AG20443 (cell line): ENCODE results near the gene FAM217B.

Source experiments
- DNase-seq: peaks from one replicate; pipeline ENCODE4 v3.0.0; 2012; ENCODE audit warnings: low spot score, mixed read lengths

FAM217B gene

GRCh38 chr20:59940129-59940955 is at the start of gene FAM217B, which contains the start of gene PPP1R3D:
Gene FAM217B (plus strand): TSS chr20:59940389. CDS start chr20:59943944, 3,555 bp downstream.
Gene PPP1R3D (minus strand): TSS chr20:59940305. CDS start chr20:59939931, 374 bp downstream.
- DNase-seq = peak; percentile 97

- DNase-seq = no peak
These were observed 48.6 kb upstream of the FAM217B start for GRCh38 chr20:59891581-59891980.

GRCh38 chr20:59895908-59896307 is 44.3 kb upstream of the FAM217B start:
- DNase-seq = no peak

- no peak for DNase-seq
These were observed 37.7 kb upstream of the FAM217B start for GRCh38 chr20:59902470-59902869.

- no peak for DNase-seq
These were observed 36.6 kb upstream of the FAM217B start for GRCh38 chr20:59903621-59904020.

GRCh38 chr20:59908855-59909254 is 31.3 kb upstream of the FAM217B start:
- no peak for DNase-seq

- DNase-seq = no peak
These were observed 29.1 kb upstream of the FAM217B start for GRCh38 chr20:59911041-59911440.

GRCh38 chr20:59912609-59913008 is 27.6 kb upstream of the FAM217B start:
- DNase-seq = no peak

GRCh38 chr20:59920944-59921343 is 19.2 kb upstream of the FAM217B start:
- DNase-seq = no peak

- no peak for DNase-seq
These were observed 16.7 kb upstream of the FAM217B start for GRCh38 chr20:59923514-59923913.

- DNase-seq = no peak
These were observed 14.8 kb upstream of the FAM217B start for GRCh38 chr20:59925359-59925758.

- DNase-seq = no peak
These were observed 14.3 kb upstream of the FAM217B start for GRCh38 chr20:59925899-59926298.

- DNase-seq = no peak
These were observed 8.5 kb upstream of the FAM217B start for GRCh38 chr20:59931511-59932312.

- DNase-seq = no peak
These were observed 7.4 kb upstream of the FAM217B start for GRCh38 chr20:59932616-59933295.

GRCh38 chr20:59933296-59933848 is 6.8 kb upstream of the FAM217B start, which contains the start of gene SYCP2:
Gene SYCP2 (minus strand): TSS chr20:59933637. CDS start chr20:59922413, 11,224 bp downstream.
- peak; percentile 85 for DNase-seq

- peak; percentile 94 for DNase-seq
These were observed 6.2 kb upstream of the FAM217B start for GRCh38 chr20:59933849-59934585.

GRCh38 chr20:59935457-59936185 is 4.6 kb upstream of the FAM217B start:
- no peak for DNase-seq

- DNase-seq = no peak
These were observed 3.8 kb upstream of the FAM217B start for GRCh38 chr20:59936409-59936808.

GRCh38 chr20:59937150-59937549 is 3.0 kb upstream of the FAM217B start:
- DNase-seq = no peak

GRCh38 chr20:59938221-59938620 is 2.0 kb upstream of the FAM217B start:
- DNase-seq = peak; percentile 68

- no peak for DNase-seq
These were observed 1.5 kb upstream of the FAM217B start for GRCh38 chr20:59938696-59939051.
